ENCODE results near the gene SIKE1.

Gene SIKE1

DNA sequence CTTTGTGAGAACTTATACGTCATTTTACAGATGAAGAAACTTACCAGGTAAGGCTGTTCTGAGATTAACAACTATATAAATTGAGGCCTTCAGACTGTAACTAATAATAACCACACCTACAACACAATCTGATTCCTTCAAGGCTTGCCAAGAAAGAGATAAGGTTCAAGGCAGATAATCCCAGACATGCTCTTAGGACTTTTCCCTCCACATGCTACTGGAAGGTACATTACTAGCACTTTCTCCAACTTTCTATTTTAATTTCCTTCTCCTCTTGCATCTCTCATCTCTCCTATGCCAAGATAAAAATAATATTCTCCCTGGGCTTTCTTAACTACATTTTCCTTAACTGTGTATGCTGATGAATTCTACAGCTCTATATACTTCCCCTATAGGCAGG, 45.0 kb downstream of the SIKE1 start:
- Histone ChIP-seq H3K4me1 (ENCODE audit: control insufficient read depth, insufficient read depth, low read length) (no peaks in the 10 kb centered on the region), H3K27me3 (ENCODE audit: control insufficient read depth, insufficient read depth, low read length) (no peaks in the 10 kb centered on the region), H3K36me3 (ENCODE audit: control insufficient read depth, insufficient read depth, low read length) (peaks cover 98% of the 10 kb centered on the region), H3K9me3 (ENCODE audit: control insufficient read depth, insufficient read depth, low read depth, low read length) (no peaks in the 10 kb centered on the region), H3K27ac (ENCODE audit: low read depth, low read length) (no peak overlapping the region), H3K9ac (ENCODE audit: low read length) (no peak overlapping the region), H3K4me3 (ENCODE audit: low read depth, low read length) (no peak overlapping the region)

DNA sequence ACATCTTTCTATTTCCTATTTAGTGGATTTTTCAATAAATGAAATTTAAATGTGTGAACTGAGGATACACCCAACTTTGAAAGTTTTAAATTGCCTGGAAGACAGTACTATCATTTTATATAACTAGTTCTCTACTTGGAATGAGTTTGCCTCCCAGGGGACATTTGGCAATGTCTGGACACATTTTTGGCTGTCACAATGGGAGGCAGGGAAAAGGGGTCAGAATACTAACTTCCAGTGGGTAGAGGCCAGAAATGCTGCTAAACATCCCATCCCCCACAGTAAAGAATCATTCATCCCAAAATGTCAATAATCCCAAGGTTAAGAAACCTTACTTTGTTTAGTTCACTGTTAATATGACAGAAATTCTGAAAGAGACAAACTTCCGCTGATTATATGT, 50.7 kb downstream of the SIKE1 start:
- H3K9me3 ChIP-seq (ENCODE audit: control insufficient read depth, insufficient read depth, low read depth, low read length), result no peaks in the 10 kb centered on the region
- no peak overlapping the region for H3K9ac ChIP-seq (ENCODE audit: low read length)
- H3K27ac ChIP-seq (ENCODE audit: low read depth, low read length), result no peak overlapping the region
- H3K4me3 ChIP-seq (ENCODE audit: low read depth, low read length), result no peak overlapping the region
- H3K27me3 ChIP-seq (ENCODE audit: control insufficient read depth, insufficient read depth, low read length), result no peaks in the 10 kb centered on the region
- H3K36me3 ChIP-seq (ENCODE audit: control insufficient read depth, insufficient read depth, low read length), result peaks cover 99% of the 10 kb centered on the region
- no peaks in the 10 kb centered on the region for H3K4me1 ChIP-seq (ENCODE audit: control insufficient read depth, insufficient read depth, low read length)

DNA sequence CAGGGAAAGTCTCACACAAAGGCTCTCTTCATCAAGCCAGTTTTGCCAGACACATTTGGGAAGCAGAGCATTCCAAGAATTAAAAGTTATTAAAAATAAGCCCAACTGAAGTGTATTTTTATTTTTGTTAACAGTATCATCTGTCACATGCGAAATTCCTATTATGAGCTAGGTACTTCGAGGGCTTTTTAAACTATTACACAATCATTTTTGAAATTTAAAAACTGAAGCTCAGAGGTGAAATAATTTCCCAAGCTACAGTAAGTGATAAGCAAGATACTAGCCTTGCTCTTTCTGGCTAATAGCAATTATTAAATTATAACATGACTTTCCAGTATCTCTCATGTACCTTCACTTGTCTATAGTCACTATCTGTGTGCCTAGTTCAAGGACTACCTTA, 51.9 kb downstream of the SIKE1 start:
- H3K4me3 ChIP-seq (ENCODE audit: low read depth, low read length), result no peak overlapping the region
- H3K4me1 ChIP-seq (ENCODE audit: control insufficient read depth, insufficient read depth, low read length), result no peaks in the 10 kb centered on the region
- no peaks in the 10 kb centered on the region for H3K27me3 ChIP-seq (ENCODE audit: control insufficient read depth, insufficient read depth, low read length)
- H3K27ac ChIP-seq (ENCODE audit: low read depth, low read length), result no peak overlapping the region
- no peaks in the 10 kb centered on the region for H3K9me3 ChIP-seq (ENCODE audit: control insufficient read depth, insufficient read depth, low read depth, low read length)
- no peak overlapping the region for H3K9ac ChIP-seq (ENCODE audit: low read length)
- H3K36me3 ChIP-seq (ENCODE audit: control insufficient read depth, insufficient read depth, low read length), result peaks cover 99% of the 10 kb centered on the region

DNA sequence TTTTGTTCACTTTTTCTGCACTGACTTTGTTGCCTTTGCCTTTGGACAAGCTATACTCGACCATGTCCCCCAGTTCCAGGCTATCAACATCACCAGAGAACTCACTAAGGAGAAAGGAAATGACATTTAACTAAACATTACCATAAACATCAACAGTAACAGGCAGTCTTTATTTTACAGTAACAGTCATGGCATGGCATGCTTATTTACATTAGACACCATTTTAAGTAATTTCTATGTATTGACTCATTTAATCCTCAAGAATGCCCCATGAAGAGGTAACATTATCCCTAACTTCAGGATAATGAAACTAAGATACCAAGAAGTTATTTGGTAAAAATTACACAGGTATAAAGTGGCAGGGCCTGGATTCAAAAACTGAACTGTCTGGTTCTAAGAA, 55.3 kb downstream of the SIKE1 start:
- Histone ChIP-seq H3K27ac (ENCODE audit: low read depth, low read length) (no peak overlapping the region), H3K36me3 (ENCODE audit: control insufficient read depth, insufficient read depth, low read length) (peaks cover 99% of the 10 kb centered on the region), H3K4me1 (ENCODE audit: control insufficient read depth, insufficient read depth, low read length) (no peaks in the 10 kb centered on the region), H3K4me3 (ENCODE audit: low read depth, low read length) (no peak overlapping the region), H3K9ac (ENCODE audit: low read length) (no peak overlapping the region), H3K9me3 (ENCODE audit: control insufficient read depth, insufficient read depth, low read depth, low read length) (no peaks in the 10 kb centered on the region), H3K27me3 (ENCODE audit: control insufficient read depth, insufficient read depth, low read length) (no peaks in the 10 kb centered on the region)

DNA sequence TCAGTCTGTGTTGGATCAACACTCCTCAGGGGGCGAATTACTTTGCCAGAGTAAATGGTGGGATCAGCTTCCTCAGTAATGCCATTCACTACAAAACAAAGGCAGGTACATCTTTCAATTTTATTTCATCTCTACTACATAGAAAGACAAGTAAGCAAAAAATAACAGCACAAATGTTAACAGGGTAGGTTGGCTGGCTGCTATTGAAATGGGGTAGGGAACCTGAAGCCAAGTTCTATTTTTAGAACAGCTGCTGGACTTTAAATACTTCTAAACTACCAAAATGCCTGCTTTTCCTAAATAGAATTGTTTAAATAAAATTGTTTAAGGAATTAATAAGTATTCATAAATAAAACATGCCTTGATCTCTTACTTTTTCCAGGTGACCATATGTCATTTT, 56.6 kb downstream of the SIKE1 start:
- no peak overlapping the region for H3K9ac ChIP-seq (ENCODE audit: low read length)
- H3K4me3 ChIP-seq (ENCODE audit: low read depth, low read length), result no peak overlapping the region
- H3K9me3 ChIP-seq (ENCODE audit: control insufficient read depth, insufficient read depth, low read depth, low read length), result no peaks in the 10 kb centered on the region
- H3K27me3 ChIP-seq (ENCODE audit: control insufficient read depth, insufficient read depth, low read length), result no peaks in the 10 kb centered on the region
- peaks cover 99% of the 10 kb centered on the region for H3K36me3 ChIP-seq (ENCODE audit: control insufficient read depth, insufficient read depth, low read length)
- no peaks in the 10 kb centered on the region for H3K4me1 ChIP-seq (ENCODE audit: control insufficient read depth, insufficient read depth, low read length)
- no peak overlapping the region for H3K27ac ChIP-seq (ENCODE audit: low read depth, low read length)

DNA sequence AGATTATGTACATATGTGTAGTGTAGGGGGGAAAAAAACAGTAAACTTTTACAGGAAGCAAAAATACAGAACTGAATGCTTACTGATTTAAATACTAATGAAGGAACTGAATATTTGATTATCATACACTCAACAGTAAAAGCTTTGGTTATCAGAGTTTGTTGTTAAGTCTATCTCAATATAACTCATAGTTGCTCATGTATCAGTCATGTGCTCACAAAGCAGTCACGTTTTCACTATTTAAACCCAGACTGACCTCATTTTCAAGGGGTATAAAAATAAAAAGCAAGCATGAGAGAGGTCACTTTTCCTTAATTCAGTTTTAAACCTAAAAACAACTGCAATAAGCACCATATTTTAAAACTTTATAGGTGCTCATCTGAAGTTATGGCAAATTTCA, 57.0 kb downstream of the SIKE1 start:
- H3K4me3 ChIP-seq (ENCODE audit: low read depth, low read length), result no peak overlapping the region
- H3K27me3 ChIP-seq (ENCODE audit: control insufficient read depth, insufficient read depth, low read length), result no peaks in the 10 kb centered on the region
- H3K9me3 ChIP-seq (ENCODE audit: control insufficient read depth, insufficient read depth, low read depth, low read length), result no peaks in the 10 kb centered on the region
- H3K9ac ChIP-seq (ENCODE audit: low read length), result no peak overlapping the region
- no peaks in the 10 kb centered on the region for H3K4me1 ChIP-seq (ENCODE audit: control insufficient read depth, insufficient read depth, low read length)
- H3K36me3 ChIP-seq (ENCODE audit: control insufficient read depth, insufficient read depth, low read length), result peaks cover 99% of the 10 kb centered on the region
- no peak overlapping the region for H3K27ac ChIP-seq (ENCODE audit: low read depth, low read length)

DNA sequence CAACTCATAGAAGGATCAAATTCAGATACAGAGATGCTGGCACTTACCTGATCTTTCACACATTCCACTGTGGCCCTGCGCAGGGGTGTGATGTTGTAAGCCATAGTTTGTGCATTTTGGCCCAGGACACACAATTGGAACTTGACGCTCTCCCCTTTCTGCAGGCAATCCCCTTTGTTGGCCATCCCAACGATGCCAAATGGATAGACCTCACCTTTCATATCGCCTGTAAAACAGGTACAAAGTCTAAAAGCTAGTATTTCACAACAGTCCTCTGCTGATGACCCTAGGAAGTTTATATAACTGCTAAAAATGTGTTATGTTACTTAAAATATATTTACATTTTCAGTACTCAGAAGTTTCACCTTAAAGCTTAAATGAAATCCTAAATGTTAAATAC, 60.0 kb downstream of the SIKE1 start:
- Histone ChIP-seq H3K9ac (ENCODE audit: low read length) (no peak overlapping the region), H3K9me3 (ENCODE audit: control insufficient read depth, insufficient read depth, low read depth, low read length) (no peaks in the 10 kb centered on the region), H3K4me1 (ENCODE audit: control insufficient read depth, insufficient read depth, low read length) (peaks cover 6% of the 10 kb centered on the region; the same call in 1 of the 2 replicates), H3K27ac (ENCODE audit: low read depth, low read length) (no peak overlapping the region), H3K4me3 (ENCODE audit: low read depth, low read length) (no peak overlapping the region), H3K36me3 (ENCODE audit: control insufficient read depth, insufficient read depth, low read length) (peaks cover 87% of the 10 kb centered on the region), H3K27me3 (ENCODE audit: control insufficient read depth, insufficient read depth, low read length) (no peaks in the 10 kb centered on the region)

All from HUES6 (cell line).